Adrenal gland (tissue), 5 donors: ENCODE measurements around the gene SHOC2.

ENCODE experiments used
- POLR2A ChIP-seq, 2 donors: fragments of 450-650 bp; IDR thresholded peaks; one replicate each; pipeline ENCODE4 v1.6.1; 2017; ENCODE audit warnings: antibody characterized with exemption in 2 of 2, mild to moderate bottlenecking in 2 of 2, moderate library complexity in 1 of 2
- TF ChIP-seq, protein P1 (sequence below), 6 experiments: fragments of 450-650 bp in 4 of 6; fragments of 200-600 bp in 2 of 6; sonication (generic) in 1 of 6; IDR thresholded peaks; 1 replicate in 5 of 6; 2 replicates in 1 of 6; pipeline versions ENCODE4 v1.5.1 to v1.8.0; 2016 to 2021; ENCODE audit warnings: antibody characterized with exemption in 6 of 6, mild to moderate bottlenecking in 2 of 6, moderate library complexity in 1 of 6
- donor health status: DM: no; HTN: no; CAD: no.

DNA sequence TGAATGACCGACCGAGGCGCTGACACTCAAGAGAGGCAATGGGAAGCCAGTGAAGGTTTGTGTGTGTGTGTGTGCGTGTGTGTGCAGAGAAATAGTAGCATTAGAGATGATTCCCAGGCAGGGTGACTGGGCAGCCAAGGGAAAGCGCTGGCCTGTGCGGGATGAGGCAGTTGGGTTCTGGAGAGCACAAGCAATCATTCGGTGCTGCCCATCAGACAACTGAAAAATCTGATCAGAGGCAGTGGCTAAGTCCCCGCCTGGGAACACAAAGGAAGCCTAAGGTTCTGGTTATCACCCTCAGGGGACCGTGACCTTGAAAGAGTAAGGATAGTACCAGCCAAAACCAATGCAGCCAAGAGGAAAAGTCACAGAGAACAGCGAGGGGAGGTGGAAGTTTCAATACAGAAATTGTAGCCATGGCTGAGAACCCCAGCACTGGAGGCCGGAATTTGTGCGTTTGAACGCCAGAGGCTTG is 48.5 kb upstream of the SHOC2 start:
- TF ChIP-seq, protein P1, sequence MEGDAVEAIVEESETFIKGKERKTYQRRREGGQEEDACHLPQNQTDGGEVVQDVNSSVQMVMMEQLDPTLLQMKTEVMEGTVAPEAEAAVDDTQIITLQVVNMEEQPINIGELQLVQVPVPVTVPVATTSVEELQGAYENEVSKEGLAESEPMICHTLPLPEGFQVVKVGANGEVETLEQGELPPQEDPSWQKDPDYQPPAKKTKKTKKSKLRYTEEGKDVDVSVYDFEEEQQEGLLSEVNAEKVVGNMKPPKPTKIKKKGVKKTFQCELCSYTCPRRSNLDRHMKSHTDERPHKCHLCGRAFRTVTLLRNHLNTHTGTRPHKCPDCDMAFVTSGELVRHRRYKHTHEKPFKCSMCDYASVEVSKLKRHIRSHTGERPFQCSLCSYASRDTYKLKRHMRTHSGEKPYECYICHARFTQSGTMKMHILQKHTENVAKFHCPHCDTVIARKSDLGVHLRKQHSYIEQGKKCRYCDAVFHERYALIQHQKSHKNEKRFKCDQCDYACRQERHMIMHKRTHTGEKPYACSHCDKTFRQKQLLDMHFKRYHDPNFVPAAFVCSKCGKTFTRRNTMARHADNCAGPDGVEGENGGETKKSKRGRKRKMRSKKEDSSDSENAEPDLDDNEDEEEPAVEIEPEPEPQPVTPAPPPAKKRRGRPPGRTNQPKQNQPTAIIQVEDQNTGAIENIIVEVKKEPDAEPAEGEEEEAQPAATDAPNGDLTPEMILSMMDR (IDR thresholded peaks at IDR 0.05): no peak
- TF ChIP-seq POLR2A (IDR thresholded peaks at IDR 0.05): no peak
